ENCODE results near the gene IER5L. TPM values are rescaled to one million over a fixed set of nuclear protein-coding genes. Genes with fewer than 3 reads are reported as not detected.

IER5L gene
- polyA plus RNA-seq, 1 of the 3 experiments (the other 2 are of a cell fraction): 16.2 TPM

GRCh38 chr9:129126749-129127618 lies 51.1 kb downstream of the IER5L start:
- Histone ChIP-seq H3K4me3 (ENCODE audit: low read depth in 2 of 2, low read length in 1 of 2) (no peak overlapping the region), H3F3A (replicated peaks; ENCODE audit: insufficient read depth) (peaks cover 4% of the 10 kb centered on the region), H3K27ac (ENCODE audit: low read depth in 2 of 2, low read length in 1 of 2) (peak overlapping the region in 1 of 2 experiments; percentile 71; a peak in 2 of 4 replicates), H4K20me1 (ENCODE audit: insufficient read depth) (no peaks in the 10 kb centered on the region), H3K9me2 (no peaks in the 10 kb centered on the region), H3K9me3 (no peaks in the 10 kb centered on the region), H3K36me3 (replicated peaks in 1 of 2; ENCODE audit: control insufficient read depth in 1 of 2, insufficient read depth in 2 of 2, low read length in 1 of 2) (peaks cover 5 to 31% of the 10 kb centered on the region in 2 experiments), H3K4me2 (no peak overlapping the region), H3K79me2 (ENCODE audit: insufficient read depth) (peaks cover 23% of the 10 kb centered on the region), H3K27me3 (ENCODE audit: insufficient read depth) (no peaks in the 10 kb centered on the region), H2AFZ (ENCODE audit: low read depth) (no peak overlapping the region), H3K9ac (no peak overlapping the region), H3K4me1 (ENCODE audit: control insufficient read depth in 1 of 2, insufficient read depth in 2 of 2, low read depth in 1 of 2, low read length in 1 of 2) (peaks cover 4 to 12% of the 10 kb centered on the region in 2 experiments; a peak in 3 of 4 replicates)
- ChIA-PET CTCF (interaction anchor here (0.6 to 16.0 kb wide), 7 partner anchors 14 to 716 kb away, joined by 3 to 211 read pairs (median 3); no protein-coding TSS in a partner anchor), POLR2A (interaction anchor here (0.5 to 1.1 kb wide), 6 partner anchors 9 to 479 kb away, joined by 3 to 4 read pairs (median 3); partner anchors contain the start of gene IER5L)
- TF ChIP-seq EP300 (IDR thresholded peaks at IDR 0.05; ENCODE audit: borderline replicate concordance in 1 of 2, low read depth in 1 of 2, low read length in 1 of 2) (no peak), GATA2 (CRISPR knock-in tag; IDR thresholded peaks at IDR 0.05) (peak; percentile 62), MXI1 (IDR thresholded peaks at IDR 0.05; ENCODE audit: low read depth, low read length) (peak; percentile 31; the same call in 1 of the 2 replicates)
- peak; percentile 56 for DNase-seq
- 89% methylated on average over 10 of the region's 10 CpGs for WGBS (ENCODE audit: low lambda C conversion rate)

Other genes with a start within 250 kb of the IER5L start
- gene DOLK, start 230.7 kb downstream of the IER5L start, polyA plus RNA-seq (2012; rRNA removed): 23.1 and 31.7 TPM in 2 replicates
- 41.5 and 49.5 TPM in 2 replicates for gene NUP188, start 230.6 kb downstream of the IER5L start, polyA plus RNA-seq (2012; rRNA removed)
- 94.4 and 111 TPM in 2 replicates for gene SH3GLB2, start 149.9 kb downstream of the IER5L start, polyA plus RNA-seq (2012; rRNA removed)
- gene MIGA2, start 141.6 kb downstream of the IER5L start, polyA plus RNA-seq (2012; rRNA removed): 21.2 and 26.4 TPM in 2 replicates
- 19.9 and 20.4 TPM in 2 replicates for gene DOLPP1, start 97.2 kb downstream of the IER5L start, polyA plus RNA-seq (2012; rRNA removed)
- 29.7 and 44.5 TPM in 2 replicates for gene CRAT, start 67.5 kb downstream of the IER5L start, polyA plus RNA-seq (2012; rRNA removed)
- 130 and 149 TPM in 2 replicates for gene PTPA, start 66.8 kb downstream of the IER5L start, polyA plus RNA-seq (2012; rRNA removed)

Measured in SK-N-SH (cell line).